Thyroid gland (tissue), 4 donors: ENCODE measurements around the gene NAGA.

Source experiments
- CTCF ChIP-seq, 6 experiments: fragments of 200-600 bp in 3 of 6; fragments of 450-650 bp in 3 of 6; sonication (generic) in 3 of 6; IDR thresholded peaks; one replicate each; pipeline ENCODE4 v1.5.1; 2016 to 2019; ENCODE audit warnings: antibody characterized with exemption in 6 of 6, mild to moderate bottlenecking in 2 of 6, inconsistent platforms in 1 of 6, moderate library complexity in 1 of 6
- POLR2A ChIP-seq, 2 donors: fragments of 450-650 bp; IDR thresholded peaks; one replicate each; pipeline ENCODE4 v1.6.1; 2017; ENCODE audit warnings: antibody characterized with exemption in 2 of 2, mild to moderate bottlenecking in 2 of 2, moderate library complexity in 1 of 2

- TF ChIP-seq CTCF (IDR thresholded peaks at IDR 0.05), result no peak
- TF ChIP-seq POLR2A (IDR thresholded peaks at IDR 0.05), result no peak
Observed at GRCh38 chr22:42022162-42022847, 48.3 kb downstream of the NAGA start.
